NCI-H2171 (cell line): Measurements from ENCODE around the gene C3orf52.

Source experiments
- DNase-seq: peaks from one replicate; lab custom pipeline; 2025; lab: John Stamatoyannopoulos, UW

Gene C3orf52

DNA sequence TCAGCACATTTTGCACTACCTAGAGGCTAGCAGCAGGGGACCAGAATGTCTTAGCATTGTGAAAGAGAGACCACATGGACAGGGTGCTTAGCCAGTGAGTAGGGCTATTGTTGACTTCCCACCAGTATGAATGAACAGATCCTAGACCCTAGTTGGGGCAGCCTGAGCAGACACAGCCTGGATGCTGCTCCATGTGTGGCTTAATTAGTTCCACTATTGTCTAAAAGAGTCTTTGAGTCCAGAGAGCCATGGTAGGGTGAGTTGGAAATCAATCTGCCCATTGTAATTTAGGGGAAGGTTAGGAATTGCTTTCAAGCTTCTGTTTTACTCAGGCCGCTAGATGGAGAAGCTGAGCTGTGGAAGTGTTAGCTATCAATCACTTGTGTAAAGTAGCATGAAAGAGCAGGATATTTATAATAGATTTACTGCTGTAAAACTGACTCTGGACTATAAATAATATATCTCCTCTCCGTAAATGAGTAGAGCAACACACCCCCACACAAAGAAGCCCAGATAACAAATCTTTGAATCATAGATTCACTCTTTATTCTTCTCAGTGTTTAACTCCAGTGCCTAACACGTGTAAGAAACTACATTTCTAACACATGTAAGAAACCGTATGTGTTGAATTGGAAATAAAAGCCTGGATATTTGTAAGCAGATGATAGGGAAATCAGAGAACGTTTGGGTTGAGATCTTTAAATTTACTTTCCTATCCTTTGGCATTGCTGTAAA lies 50.9 kb downstream of the C3orf52 start:
- DNase-seq, result peak; percentile 38

DNA sequence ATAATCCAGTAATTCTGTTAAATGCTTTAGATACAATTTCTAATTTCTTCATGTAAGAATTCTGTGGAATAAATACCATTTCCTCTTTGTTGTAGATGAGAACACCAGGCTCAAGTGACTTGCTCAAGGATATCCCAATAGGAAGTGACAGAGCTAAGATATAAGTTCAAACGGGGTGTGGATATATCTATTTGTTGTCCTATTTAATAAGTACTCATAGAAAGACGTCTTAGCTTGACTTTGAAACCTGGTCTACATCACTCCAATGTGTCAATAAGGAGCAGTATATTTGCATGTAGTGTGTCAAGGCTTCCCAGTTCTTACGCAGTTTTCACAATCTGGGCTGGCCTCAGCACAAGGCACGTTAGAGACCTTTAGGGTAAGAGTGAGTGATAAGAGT lies 51.6 kb downstream of the C3orf52 start:
- DNase-seq, result no peak

DNA sequence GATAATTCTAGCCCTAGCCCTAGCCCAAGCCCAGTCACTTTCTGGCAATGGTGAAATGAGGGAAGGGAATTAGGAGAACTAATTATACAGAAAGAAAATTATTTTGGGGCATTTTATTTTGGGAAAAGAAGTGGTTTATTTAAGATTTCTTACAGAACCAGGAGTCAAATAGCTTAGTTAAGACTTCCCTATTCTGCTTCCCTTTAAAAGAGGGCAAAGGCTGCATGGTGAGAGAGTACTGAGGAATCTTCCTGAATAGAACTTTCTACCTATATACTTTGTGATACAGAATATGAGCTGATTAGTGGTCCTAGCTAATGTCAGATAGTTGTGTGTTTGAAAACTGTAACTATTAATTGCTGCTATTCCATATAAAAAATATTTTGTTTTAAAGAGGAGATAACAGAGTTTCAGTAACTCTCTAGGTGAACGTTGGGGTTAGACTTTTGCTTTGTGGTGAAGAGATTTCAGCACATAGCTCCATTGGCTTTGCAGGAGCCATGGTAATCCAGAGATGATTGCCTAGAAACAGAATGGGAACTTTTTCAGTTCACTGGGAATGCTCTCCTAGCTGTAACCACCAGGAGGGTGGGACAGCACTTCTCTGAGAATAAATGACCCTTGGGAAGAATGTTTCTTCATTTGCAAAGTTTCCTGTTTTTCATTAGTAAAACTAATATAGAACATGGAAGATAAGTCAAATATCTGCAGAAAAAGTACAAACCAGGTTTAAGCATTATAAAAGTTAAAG lies 52.2 kb downstream of the C3orf52 start:
- no peak for DNase-seq

DNA sequence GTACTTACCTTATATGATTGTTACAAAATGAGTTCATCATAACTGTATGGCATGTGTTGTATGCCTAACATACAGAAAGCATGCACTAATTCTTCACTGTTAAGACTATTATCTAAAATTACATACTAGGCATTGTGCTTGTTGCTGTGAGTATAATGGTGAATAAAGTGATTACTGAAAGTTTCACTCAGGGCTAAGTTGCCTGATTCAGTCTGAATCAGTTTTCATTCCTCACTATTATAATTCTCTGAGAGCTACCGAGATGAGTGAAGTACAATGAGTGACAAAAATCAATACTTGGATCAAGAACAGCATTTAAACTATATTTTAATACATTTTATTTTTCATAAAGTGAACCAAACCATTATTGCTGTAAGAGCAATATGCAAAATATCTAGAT lies 54.4 kb downstream of the C3orf52 start:
- no peak for DNase-seq

- DNase-seq, result no peak
Measured at GRCh38 chr3:112141293-112141692, 55.1 kb downstream of the C3orf52 start.

DNA sequence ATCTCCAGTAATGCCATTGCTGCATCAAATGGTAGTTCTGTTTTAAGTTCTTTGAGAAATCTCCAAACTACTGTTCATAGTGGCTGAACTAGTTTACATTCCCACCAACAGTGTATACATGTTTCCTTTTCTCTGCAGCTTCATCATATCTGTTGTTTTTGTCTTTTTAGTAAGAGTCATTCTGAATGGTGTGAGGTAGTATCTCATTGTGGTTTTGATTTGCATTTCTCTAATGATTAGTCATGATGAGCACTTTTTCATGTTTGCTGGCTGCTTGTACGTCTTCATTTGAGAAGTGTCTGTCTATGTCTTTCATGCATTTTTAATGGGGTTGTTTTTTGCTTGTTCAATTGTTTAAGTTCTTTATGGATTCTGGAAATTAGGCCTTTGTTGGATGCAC lies 57.1 kb downstream of the C3orf52 start:
- DNase-seq, result no peak

DNA sequence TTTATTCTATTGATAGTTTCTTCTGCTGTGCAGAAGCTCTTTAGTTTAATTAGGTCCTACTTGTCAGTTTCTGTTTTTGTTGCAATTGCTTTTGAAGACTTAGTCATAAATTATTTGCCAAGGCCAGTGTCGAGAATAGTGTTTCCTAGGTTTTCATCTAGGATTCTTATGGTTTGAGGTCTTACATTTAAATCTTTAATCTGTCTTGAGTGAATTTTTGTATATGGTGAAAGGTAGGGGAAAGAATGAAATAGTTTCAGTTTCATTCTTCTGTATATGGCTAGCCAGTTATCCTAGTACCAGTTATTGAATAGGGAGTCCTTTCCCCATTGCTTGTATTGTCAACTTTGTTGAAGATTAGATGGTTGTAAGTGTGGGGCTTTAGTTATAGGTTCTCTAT lies 57.5 kb downstream of the C3orf52 start:
- no peak for DNase-seq

DNA sequence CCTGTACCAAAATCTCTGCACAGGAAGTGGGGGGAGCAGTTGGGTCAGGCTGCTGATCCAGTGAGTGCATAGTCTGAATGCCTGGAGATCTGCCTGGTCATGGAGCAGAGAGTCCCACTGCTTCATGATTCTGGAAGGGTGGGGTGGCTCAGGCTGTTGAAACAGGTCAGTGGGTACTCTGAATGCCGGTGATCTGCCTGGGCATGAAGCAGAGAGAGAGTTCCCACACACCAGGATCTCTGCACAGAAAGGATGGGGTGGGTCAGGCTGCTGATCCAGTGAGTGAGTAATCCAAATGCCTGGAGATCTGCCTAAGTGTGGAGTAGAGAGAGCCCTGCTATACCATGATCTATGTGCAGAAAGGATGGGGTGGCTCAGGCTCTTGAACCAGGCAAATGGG lies 62.9 kb downstream of the C3orf52 start:
- DNase-seq, result no peak

DNA sequence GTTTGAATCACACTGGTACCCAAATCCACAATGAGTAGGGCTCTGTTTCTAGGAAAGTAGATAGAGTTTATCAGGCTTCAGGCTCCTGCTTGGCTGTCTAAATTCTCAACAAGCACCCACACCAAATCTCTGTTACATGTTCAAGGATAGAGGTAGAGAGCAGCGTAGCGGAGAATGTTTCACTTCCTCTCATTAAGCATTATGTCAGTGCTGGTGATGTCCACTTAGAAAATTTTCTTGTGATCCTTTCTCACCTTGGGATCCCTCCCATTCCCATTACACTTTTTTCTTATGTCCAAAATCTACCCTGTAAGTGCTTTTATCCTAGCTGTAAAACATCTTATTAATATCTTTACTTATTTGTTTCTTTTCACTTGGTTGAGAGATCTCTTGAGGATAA lies 81.6 kb downstream of the C3orf52 start:
- no peak for DNase-seq
